ENCODE measurements around the gene RUNX3.

- TF ChIP-seq CTCF (IDR thresholded peaks at IDR 0.05) (no peak), POLR2A (IDR thresholded peaks at IDR 0.05) (no peak)
Measured at GRCh38 chr1:24963099-24963872, 33.2 kb upstream of the RUNX3 start.

All from thyroid gland (tissue), 4 donors.